CD4-positive, alpha-beta T cell treated with Interleukin-21 for 1 hour (primary cell): ENCODE results near the gene KIF19.
A peak's percentile ranks its signal among the peaks of the same experiment; 100 is the strongest.
"Not testable (repeated sequence)": the region's sequence is repeated elsewhere in the genome, so short reads cannot be mapped to it uniquely, and the experiment has no call there.

Experiments used
- DNase-seq: peaks from one replicate; pipeline ENCODE4 v3.0.0-alpha.2; 2020

KIF19 gene, protein sequence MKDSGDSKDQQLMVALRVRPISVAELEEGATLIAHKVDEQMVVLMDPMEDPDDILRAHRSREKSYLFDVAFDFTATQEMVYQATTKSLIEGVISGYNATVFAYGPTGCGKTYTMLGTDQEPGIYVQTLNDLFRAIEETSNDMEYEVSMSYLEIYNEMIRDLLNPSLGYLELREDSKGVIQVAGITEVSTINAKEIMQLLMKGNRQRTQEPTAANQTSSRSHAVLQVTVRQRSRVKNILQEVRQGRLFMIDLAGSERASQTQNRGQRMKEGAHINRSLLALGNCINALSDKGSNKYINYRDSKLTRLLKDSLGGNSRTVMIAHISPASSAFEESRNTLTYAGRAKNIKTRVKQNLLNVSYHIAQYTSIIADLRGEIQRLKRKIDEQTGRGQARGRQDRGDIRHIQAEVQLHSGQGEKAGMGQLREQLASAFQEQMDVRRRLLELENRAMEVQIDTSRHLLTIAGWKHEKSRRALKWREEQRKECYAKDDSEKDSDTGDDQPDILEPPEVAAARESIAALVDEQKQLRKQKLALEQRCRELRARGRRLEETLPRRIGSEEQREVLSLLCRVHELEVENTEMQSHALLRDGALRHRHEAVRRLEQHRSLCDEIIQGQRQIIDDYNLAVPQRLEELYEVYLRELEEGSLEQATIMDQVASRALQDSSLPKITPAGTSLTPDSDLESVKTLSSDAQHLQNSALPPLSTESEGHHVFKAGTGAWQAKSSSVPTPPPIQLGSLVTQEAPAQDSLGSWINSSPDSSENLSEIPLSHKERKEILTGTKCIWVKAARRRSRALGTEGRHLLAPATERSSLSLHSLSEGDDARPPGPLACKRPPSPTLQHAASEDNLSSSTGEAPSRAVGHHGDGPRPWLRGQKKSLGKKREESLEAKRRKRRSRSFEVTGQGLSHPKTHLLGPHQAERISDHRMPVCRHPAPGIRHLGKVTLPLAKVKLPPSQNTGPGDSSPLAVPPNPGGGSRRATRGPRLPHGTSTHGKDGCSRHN

DNA sequence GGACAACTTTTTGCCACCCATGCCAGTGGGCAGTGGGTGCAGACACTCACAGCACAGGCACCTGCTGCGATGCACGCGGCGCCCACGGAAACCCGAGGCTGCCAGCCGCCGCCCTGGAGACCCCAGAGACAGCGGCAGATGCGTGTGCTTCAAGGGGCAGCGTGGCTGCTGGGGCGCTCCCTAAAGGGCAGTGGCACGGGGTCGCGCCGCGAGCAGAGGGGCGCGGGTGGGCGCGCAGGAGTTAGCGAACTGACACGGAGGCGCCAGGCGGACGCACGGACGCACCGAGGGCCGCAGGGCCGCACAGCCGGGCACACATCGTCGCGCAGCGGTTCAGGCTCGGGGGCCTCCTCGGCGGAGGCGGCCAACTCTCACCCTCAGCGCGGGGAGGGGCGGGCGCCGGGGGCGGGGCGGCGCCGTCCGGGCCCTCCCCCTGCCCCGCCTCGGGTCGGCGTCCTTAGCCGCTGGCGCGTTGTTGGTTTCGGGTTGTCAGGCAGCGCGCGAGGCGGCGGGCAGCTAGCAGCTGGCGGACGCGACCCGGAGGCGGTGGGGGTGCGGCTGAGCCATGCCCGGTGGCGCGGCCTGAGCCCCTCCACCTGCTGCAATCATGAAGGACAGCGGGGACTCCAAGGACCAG, at the start of gene KIF19:
TSS of gene KIF19 (plus strand) at position 484 of the 637 bp plus-strand sequence. CDS start at position 608, 124 bp downstream.
- DNase-seq: peak; percentile 64

DNA sequence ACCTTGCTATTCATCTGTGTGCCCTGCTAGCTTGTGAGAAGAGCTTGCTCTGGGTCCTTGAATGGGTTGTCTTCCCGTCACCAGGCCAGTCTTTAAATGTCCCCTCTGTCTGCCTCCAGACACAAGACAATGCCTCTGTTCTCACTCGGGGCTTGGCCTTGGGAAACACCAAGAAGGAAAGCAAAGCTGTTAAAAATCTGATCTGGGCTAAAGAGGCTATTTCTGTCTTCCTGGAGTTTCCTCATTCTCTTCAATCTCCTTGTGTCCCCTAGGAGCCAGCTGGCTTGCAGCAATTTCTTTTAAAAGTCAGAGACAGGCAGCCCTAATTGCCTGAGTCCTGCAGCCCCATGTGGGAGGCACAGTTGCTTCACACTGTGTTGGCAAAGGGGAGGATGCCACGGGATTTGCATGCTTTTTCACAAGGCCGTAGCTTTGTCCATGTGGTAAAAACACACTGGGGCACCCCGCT, 49.5 kb upstream of the KIF19 start:
- no peak for DNase-seq

DNA sequence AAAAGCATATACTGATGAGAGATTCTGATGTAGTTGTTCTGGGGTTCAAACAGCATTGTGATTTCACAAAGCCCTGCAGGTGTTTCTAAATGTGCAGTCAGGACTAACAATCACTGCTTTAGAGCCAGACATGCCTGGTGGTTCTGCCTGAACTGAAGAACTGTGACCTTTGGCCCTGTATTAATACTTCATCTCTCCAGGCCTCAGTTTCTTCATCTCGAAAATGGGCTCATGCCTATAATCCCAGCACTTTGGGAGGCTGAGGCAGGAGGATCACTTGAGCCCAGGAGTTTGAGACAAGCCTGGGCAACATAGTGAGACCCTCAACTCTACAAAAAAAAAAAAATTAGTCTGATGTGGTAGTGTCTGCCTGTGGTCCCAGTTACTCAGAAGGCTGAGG, 48.1 kb upstream of the KIF19 start:
- no peak for DNase-seq

DNA sequence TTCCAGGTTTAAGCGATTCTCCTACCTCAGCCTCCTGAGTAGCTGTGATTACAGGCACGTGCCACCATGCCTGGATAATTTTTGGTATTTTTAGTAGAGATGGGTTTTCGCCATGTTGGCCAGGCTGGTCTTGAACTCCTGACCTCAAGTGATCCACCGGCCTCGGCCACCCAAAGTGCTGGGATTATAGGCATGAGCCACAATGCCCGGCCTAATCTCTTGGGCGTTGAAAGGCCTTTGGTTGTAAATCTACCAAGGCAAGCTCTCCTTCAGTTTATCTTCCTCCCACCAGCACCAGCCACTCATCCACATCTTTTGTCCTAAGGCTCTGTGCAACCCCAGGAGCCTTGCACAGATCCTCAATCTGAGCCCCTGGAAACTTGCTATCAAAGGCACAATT, 46.4 kb upstream of the KIF19 start:
- DNase-seq: not testable (repeated sequence)

DNA sequence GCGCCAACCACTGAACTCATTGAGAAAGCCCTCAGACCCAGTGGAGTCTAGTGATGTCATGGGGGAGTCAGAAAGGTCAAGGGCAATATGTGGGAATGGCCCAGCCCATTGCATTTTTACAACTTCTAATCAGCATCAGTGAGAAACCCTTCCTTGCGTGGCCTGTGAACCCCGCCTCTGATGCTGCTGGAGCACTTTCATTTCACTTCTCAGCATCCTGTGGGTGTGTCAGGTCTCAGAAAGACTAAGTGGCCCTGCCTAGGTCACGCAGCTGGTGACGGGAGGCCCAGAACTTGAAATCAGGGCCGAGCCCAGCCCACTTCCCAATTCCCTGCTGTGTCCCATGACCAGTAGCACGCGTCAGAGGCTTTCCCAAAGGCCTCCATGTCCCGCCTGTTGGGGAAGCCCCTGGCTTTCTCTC, 45.9 kb upstream of the KIF19 start:
- peak; percentile 83 for DNase-seq

DNA sequence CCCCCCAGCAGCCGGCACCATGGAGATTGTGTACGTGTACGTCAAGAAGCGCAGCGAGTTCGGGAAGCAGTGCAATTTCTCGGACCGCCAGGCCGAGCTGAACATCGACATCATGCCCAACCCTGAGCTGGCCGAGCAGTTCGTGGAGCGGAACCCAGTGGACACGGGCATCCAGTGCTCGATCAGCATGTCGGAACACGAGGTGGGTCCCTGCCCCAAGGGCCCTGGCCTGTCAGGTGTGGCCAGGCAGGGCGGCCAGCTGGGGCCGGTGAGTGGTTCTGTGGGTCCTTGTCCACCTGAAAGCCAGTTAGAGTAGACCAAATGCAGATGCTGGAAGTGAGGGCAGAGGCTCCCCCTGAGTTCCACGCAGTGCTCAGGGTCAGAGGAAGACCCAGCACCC, 44.2 kb upstream of the KIF19 start:
- DNase-seq: no peak

DNA sequence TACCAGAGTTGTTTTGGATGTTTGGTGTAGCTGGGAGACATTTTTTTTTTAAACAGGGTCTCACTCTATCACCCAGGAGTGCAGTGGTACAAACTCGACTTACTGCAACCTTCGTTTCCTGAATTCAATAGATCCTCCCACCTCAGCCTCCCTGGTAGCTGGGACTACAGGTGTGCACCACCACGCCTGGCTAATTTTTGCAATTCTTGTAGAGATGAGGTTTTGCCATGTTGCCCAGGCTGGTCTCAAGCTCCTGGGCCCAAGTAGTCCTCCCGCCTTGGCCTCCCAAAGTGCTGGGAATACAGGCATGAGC, 43.8 kb upstream of the KIF19 start:
- not testable (repeated sequence) for DNase-seq

DNA sequence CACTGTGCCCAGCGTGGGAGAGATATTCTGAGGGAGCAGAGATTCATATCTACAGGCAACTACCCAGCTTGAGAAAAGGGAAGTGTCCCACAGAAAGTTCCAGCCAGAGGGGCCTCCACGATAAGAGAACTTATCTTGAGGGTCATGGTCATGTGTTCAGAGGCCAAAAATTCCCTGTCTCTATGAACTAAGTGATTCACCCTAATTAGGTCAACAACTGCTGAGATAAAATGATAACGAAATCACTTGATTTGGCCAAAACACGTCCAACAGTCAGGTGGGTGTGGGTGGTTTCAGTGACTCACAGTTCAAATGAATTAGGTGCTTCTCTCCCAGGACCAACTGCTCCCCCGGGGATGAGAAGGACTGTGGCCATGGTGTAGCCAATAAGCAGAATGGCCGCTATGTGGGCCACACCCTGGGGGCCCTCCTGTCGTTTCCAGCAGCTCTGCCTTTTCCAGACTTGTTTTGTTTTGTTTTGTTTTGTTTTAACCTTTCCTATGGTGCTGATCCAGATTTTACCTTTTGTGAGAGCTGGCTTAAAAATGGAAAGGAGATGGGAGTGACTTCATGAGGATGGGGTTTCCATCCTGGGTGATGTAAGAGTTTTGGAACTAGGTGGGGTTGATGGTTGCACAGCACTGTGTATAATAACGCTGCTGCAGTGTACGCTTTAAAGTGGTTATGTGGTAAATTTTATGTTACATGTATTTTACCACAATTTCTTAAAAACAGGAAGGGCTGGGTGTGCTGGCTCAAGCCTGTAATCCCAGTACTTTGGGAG, 43.2 kb upstream of the KIF19 start:
- DNase-seq: peak; percentile 77

DNA sequence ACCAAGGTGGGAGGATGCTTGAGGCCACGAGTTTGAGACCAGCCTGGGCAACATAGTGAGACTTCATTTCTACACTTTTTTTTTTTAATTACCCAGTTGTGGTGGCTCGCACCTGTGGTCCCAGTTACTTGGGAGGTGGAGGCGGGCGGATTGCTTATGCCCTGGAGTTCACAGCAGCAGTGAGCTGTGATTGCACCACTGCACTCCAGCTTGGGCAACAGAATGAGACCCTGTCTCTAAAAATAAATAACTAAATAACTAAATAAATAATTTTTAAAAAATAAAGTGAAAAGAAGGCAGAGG, 42.7 kb upstream of the KIF19 start:
- no peak for DNase-seq

DNA sequence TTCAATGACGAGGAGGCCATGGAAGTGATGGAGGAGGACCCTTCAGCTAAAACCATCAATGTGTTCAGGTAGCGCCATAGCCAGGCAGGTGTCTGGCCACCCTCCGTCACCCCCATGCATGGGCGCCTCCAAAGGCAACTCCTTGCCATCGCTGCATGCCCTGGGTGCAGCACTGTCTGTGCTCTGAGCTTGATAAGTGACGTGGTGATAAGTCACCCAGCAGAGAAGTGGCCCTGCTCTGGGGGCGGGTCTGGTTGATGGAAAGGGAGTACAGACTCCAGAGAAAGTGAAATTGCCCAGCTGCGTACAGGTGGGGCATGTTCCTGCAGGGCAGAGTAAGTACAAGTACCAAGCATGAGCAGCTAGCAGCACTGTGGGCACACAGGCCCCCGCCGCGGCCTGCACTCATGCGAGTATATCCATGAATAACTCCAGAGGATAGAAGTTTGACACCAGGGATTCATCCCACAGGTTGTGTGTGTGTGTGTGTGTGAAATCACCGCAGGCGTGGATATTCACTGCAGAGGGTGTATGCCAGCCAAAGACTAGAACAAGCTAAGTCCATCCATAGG, 38.9 kb upstream of the KIF19 start:
- no peak for DNase-seq

DNA sequence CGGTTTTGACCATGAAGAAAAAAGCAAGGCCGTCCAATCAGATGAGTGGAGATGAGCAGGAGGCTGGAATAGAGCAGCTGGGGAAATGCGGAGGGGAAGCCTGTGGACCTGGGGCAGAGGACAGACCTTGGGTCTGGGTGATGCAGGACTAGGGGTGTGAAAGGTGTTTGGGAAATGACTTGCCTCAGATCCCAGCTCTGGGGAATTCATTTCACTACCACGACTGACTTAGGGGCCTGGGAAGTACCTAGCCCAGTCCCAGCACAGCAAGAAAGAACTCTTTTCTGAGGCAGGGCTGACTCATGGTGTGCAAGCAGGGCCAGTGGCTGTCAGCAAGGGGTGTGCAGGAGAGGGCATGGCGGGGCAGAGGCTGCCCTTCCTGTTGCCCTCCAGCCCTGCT, 37.2 kb upstream of the KIF19 start:
- no peak for DNase-seq

DNA sequence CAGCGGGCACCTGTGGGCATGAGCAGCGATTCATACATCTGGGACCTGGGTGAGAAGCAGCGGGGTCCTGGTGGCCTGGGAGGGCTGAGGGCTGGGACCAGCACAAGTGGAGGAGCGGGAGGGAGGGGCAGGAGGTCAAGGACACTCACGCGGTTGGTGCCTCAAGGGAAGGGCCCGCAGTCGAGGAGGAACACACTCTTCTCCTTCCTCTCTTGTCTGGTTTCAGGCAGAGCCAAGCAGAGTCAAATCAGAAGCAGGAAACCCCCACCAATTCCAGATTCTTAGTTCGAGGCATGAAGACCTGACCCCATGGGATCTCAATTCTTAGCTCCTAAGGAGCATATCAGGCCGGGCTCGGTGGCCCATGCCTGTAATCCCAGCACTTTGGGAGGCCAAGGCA, 36.3 kb upstream of the KIF19 start:
- no peak for DNase-seq

DNA sequence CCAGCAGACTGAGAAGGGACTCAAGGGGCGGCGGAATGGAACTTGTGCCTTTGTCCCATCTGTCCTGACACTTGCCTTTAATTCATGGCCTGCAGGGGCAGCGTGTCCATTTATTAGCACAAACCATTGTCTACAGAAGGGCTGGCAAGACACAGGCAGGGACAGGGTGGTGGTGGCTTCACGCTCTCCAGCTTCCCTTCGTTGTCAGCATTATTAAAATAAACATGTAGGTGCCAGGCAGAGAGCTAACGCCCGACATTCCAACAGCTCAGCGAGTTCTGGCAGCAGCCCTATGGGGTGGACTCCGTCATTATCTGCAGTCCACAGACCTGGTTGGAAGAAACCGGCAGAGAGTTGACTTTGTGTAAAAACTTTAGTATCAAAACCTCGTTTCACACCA, 35.7 kb upstream of the KIF19 start:
- DNase-seq: no peak

DNA sequence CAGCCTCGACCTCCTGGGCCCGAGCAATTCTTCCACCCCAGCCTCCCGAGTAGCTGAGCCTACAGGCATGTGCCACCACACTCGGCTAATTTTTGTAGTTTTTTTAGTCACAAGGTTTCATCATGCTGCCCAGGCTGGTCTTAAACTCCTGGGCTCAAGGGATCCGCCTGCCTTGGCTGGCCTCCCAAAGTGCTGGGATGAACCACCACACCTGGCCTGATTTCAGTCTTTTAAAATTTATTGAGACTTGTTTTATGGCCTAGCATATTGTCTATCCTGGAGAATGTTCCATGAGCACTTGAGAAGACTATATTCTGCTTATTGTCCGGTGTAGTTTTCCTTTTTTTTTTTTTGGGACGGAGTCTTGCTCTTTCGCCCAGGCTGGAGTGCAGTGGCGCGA, 33.5 kb upstream of the KIF19 start:
- DNase-seq: no peak

DNA sequence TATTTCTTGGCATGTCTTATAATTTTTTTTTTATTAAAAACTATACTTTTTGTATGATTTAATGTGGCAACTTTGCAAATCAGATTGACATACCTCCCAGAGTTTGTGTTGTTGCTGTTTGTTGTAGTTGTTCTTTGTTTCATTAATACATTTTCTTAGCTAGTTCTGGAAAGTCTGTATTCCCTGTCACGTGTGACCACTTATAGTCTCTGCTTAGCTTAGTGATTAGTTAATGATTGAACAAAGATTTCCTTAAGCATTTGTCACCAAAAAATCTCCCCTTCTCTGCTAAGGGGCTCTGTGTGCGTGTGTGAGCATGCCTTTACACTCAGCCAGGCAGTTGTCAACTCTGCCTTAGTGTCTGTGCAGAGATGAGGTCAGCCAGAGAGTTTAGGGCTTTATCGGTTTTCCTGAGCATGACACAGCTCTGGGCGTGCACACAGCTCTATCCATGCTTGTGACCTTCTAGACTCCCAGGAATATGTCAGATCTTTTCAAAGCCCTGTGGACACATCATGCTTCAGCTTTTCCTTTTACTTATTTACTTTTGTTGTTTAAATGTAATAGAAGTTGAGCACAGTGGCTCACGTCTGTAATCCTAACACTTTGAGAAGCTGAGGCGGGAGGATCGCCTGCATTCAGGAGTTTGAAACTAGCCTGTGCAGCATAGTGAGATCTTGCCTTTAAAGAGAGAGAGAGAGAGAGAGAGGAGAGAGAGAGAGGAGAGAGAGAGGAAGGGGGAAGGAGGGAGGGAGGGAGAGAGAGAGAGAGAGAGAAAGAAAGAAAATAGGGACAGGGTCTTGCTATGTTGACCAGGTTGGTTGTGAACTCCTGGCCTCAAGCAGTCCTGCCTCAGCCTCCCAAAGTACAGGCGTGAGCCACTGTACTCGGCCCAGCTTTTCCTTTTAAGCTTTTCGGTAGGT, 30.1 kb upstream of the KIF19 start:
- no peak for DNase-seq

DNA sequence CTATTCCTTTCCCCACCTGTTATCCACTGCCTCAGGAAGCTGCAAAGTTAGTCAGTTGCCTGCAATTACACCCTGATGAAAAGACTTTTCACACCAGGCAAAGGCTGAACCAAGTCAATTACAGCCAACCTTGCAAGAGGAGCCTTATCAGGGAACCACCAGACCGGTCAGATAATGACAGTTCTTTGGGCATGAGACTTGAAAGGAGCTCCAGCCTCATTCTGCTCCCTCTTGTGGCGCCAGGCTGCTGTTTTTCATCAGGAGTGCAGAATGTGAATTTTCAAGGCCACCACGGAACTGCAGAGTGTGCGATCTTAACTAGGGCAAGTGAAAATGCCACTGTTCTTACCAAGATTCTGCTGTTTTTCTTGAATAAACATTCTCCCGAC, 29.5 kb upstream of the KIF19 start:
- peak; percentile 62 for DNase-seq

DNA sequence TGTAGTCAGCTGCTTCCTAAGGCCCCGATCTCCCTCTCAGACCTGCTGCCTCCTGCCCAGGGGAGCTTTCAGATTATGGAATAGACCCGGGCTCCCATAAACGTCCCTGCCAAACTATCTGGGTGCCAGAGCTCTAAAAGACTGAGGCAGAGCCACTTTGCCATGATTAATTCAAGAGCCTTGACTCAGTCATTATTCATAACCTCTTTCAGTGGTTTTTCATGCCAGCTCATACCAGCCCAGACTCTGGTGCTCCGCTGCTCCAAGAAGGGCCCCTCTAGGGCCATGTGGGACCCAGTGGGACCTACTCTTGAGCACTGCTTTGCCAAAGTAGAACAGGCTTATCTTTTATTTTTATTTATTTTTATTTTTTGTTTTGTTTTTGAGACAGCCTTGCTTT, 28.1 kb upstream of the KIF19 start:
- no peak for DNase-seq

DNA sequence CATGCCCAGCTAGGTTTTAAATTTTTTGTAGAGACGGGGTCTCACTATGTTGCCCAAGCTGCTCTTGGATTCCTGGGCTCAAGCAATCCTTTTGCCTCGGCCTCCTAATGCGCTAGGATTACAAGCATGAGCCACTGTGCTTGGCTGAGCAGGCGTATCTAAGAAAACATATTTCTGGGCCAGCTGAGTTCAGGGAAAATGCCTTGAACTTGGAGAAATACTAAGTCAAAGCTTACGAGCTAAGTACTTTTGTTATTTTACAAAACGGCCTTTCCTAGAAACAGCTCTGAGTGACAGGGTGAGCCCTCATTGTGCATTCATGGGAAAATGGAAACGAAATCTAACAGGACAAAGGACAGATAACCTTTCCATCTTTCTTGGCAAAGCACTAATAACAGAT, 27.2 kb upstream of the KIF19 start:
- DNase-seq: no peak

DNA sequence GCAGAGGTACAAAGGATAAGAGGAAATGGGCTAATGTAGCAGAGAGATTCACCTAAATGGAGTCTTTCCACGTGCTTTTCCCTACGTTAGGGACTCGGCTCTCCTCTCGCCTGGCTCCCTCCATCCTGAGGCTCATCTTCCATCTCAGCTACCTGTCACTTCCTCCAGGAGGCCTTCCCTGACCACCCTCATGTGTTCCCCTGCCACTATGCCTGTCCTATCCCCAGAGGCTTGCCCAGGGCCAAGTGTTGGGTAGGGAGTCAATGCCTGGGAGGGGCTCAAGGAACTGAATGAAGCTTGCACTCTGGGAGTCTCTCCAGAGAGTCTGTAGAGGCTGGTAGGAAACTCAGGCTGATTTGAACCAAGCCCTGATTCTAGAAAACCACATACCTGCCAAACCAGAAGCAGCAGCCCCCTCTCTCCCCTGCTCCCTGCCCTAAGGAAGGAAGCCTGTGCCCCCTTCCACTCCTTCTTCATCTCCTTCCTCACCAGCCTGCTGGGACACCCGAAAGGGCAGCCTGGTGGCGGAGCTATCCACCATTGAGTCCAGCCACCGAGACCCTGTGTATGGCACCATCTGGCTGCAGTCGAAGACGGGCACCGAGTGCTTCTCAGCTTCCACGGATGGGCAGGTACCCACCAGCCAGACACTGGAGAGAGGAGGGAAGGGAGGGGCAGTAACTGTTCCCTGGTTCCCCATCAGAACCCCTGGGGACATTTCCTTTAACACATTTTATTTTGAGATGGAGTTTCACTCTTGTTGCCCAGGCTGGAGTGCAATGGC, 26.6 kb upstream of the KIF19 start:
- no peak for DNase-seq

DNA sequence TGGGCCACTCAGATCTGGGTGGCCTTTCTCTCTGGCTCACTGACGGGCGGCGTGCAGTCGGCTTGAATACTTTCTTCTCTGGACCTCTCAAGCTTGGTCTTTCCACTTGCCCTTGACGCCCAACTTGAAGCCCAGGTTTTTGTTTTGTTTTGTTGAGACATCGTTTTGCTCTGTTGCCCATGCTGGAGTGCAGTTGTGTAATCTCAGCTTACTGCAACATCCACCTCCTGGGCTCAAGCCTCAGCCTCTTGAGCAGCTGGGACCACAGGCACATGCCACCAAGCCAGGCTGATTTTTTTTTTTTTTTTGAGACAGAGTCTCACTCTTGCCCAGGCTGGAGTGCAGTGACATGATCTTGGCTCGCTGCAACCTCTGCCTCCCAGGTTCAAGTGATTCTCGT, 22.7 kb upstream of the KIF19 start:
- no peak for DNase-seq
